GM18907 (cell line): ENCODE measurements around the gene CLDN12.
A peak's percentile ranks its signal among the peaks of the same experiment; 100 is the strongest.

Experiments used
- ATAC-seq: cut with Tn5 transposase; IDR thresholded peaks from one replicate; pipeline ENCODE4 v1.9.1; 2021; ENCODE audit warnings: mild to moderate bottlenecking, moderate library complexity; ENCODE audit not compliant: unreplicated experiment

CLDN12 gene

GRCh38 chr7:90403174-90404113, at the start of gene CLDN12:
Gene CLDN12 (plus strand): TSS chr7:90403461. CDS start chr7:90412677, 9,216 bp downstream.
- ATAC-seq = peak; percentile 96

- no peak for ATAC-seq
Observed at GRCh38 chr7:90383422-90383821, 19.8 kb upstream of the CLDN12 start.

GRCh38 chr7:90383861-90384260, 19.4 kb upstream of the CLDN12 start:
- ATAC-seq = no peak

GRCh38 chr7:90384433-90384832, 18.8 kb upstream of the CLDN12 start:
- ATAC-seq = no peak

GRCh38 chr7:90387470-90388240, 15.6 kb upstream of the CLDN12 start:
- no peak for ATAC-seq

GRCh38 chr7:90390926-90391325, 12.3 kb upstream of the CLDN12 start:
- no peak for ATAC-seq

GRCh38 chr7:90391488-90391887, 11.8 kb upstream of the CLDN12 start:
- ATAC-seq = no peak

GRCh38 chr7:90396420-90396819, 6.8 kb upstream of the CLDN12 start:
- no peak for ATAC-seq

GRCh38 chr7:90401989-90402388, 1.3 kb upstream of the CLDN12 start:
- ATAC-seq = no peak

GRCh38 chr7:90402785-90403173, 482 bp upstream of the CLDN12 start:
- ATAC-seq = no peak

GRCh38 chr7:90404777-90405176, 1.5 kb downstream of the CLDN12 start:
- ATAC-seq = no peak

GRCh38 chr7:90407484-90407821, 4.2 kb downstream of the CLDN12 start:
- no peak for ATAC-seq

- ATAC-seq = no peak
Observed at GRCh38 chr7:90408142-90408541, 4.9 kb downstream of the CLDN12 start.

GRCh38 chr7:90409667-90410066, 6.4 kb downstream of the CLDN12 start:
- no peak for ATAC-seq

- ATAC-seq = no peak
Observed at GRCh38 chr7:90411510-90411909, 8.2 kb downstream of the CLDN12 start.

- peak; percentile 58 for ATAC-seq
Observed at GRCh38 chr7:90412458-90413184, 9.4 kb downstream of the CLDN12 start.

GRCh38 chr7:90413185-90413528, 9.9 kb downstream of the CLDN12 start:
- ATAC-seq = peak; percentile 10

GRCh38 chr7:90421651-90422050, 18.4 kb downstream of the CLDN12 start:
- ATAC-seq = no peak

GRCh38 chr7:90424720-90425119, 21.5 kb downstream of the CLDN12 start:
- ATAC-seq = peak; percentile 87

GRCh38 chr7:90425376-90425775, 22.1 kb downstream of the CLDN12 start:
- ATAC-seq = no peak
